Measurements from ENCODE around the gene DNLZ.

- peak in 2 of 4 experiments; percentile 19 to 38 for TF ChIP-seq CTCF (IDR thresholded peaks at IDR 0.05)
- TF ChIP-seq POLR2A (IDR thresholded peaks at IDR 0.05) = peak; percentile 11 to 79
Observed at GRCh38 chr9:136327304-136327974, 36.1 kb downstream of the DNLZ start, which contains the start of gene GPSM1.
